Ishikawa (cell line): ENCODE data around the gene CACNA1D.

ENCODE experiments used
- EP300 ChIP-seq: IDR thresholded peaks from 2 replicates; pipeline ENCODE4 v1.6.1; 2012; ENCODE audit warnings: borderline replicate concordance
- TCF12 ChIP-seq: IDR thresholded peaks from 2 replicates; pipeline ENCODE4 v1.6.1; 2012; ENCODE audit warnings: low read depth
- TF ChIP-seq, protein P1 (sequence below): IDR thresholded peaks from 2 replicates; pipeline ENCODE4 v1.6.1; 2012
- TF ChIP-seq, protein P2 (sequence below): IDR thresholded peaks from 2 replicates; pipeline ENCODE4 v1.6.1; 2012; ENCODE audit warnings: low read depth, mild to moderate bottlenecking
- TF ChIP-seq, protein P3 (sequence below): IDR thresholded peaks from 2 replicates; pipeline ENCODE4 v1.6.1; 2012

DNA sequence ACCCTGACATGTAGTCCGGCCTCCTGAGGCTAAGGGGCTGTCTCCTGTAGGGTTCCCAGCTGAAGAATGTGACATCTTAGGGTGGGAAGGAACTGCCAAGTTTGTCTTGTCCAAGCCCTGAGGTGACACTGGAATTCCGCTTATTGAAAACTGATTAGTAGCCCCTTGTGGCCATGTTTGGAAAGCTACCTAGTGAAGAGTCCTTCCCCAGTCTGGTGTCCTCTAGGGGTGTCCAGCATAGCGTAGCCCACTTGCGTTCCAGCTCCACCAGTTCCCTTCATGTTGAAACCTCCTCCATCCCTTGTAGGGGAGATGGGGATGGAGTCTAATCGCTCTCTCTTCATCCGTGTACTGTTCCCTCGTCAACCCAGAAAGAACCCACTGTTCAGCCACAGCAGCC, 272.3 kb downstream of the CACNA1D start:
- no peak for TF ChIP-seq TCF12
- TF ChIP-seq, protein P1, sequence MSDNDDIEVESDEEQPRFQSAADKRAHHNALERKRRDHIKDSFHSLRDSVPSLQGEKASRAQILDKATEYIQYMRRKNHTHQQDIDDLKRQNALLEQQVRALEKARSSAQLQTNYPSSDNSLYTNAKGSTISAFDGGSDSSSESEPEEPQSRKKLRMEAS, result no peak
- TF ChIP-seq EP300, result no peak
- TF ChIP-seq, protein P2, sequence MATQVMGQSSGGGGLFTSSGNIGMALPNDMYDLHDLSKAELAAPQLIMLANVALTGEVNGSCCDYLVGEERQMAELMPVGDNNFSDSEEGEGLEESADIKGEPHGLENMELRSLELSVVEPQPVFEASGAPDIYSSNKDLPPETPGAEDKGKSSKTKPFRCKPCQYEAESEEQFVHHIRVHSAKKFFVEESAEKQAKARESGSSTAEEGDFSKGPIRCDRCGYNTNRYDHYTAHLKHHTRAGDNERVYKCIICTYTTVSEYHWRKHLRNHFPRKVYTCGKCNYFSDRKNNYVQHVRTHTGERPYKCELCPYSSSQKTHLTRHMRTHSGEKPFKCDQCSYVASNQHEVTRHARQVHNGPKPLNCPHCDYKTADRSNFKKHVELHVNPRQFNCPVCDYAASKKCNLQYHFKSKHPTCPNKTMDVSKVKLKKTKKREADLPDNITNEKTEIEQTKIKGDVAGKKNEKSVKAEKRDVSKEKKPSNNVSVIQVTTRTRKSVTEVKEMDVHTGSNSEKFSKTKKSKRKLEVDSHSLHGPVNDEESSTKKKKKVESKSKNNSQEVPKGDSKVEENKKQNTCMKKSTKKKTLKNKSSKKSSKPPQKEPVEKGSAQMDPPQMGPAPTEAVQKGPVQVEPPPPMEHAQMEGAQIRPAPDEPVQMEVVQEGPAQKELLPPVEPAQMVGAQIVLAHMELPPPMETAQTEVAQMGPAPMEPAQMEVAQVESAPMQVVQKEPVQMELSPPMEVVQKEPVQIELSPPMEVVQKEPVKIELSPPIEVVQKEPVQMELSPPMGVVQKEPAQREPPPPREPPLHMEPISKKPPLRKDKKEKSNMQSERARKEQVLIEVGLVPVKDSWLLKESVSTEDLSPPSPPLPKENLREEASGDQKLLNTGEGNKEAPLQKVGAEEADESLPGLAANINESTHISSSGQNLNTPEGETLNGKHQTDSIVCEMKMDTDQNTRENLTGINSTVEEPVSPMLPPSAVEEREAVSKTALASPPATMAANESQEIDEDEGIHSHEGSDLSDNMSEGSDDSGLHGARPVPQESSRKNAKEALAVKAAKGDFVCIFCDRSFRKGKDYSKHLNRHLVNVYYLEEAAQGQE, result no peak
- TF ChIP-seq, protein P3, sequence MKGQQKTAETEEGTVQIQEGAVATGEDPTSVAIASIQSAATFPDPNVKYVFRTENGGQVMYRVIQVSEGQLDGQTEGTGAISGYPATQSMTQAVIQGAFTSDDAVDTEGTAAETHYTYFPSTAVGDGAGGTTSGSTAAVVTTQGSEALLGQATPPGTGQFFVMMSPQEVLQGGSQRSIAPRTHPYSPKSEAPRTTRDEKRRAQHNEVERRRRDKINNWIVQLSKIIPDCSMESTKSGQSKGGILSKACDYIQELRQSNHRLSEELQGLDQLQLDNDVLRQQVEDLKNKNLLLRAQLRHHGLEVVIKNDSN, result no peak
